HL-60 (cell line): ENCODE measurements around the gene CDC26.

ENCODE experiments used
- POLR2AphosphoS5 ChIP-seq: IDR thresholded peaks from 2 replicates; pipeline ENCODE4 v1.6.1; 2012; ENCODE audit warnings: low read depth
- TF ChIP-seq, protein P1 (sequence below): IDR thresholded peaks from one replicate; pipeline ENCODE4 v1.5.1; 2011; ENCODE audit warnings: low read length, control low read depth, inconsistent platforms; ENCODE audit not compliant: insufficient read depth

DNA sequence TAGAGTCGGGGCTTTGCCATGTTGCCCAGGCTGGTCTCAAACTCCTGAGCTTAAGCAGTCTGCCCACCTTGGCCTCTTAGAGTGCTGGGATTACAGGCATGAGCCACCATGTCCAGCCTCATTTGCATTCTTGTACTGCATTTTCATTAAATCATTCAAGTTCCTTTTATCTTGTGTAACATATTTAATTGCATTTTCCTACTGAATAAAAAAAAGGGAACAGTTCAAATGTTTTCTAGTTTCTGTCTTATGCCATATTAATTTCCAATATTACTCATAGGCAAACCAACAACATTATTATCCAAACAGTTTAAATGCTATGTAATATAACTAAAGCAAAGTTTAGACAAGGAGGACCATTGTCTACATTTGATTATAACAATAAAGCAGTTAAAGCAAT, 47.9 kb downstream of the CDC26 start:
- TF ChIP-seq, protein P1, sequence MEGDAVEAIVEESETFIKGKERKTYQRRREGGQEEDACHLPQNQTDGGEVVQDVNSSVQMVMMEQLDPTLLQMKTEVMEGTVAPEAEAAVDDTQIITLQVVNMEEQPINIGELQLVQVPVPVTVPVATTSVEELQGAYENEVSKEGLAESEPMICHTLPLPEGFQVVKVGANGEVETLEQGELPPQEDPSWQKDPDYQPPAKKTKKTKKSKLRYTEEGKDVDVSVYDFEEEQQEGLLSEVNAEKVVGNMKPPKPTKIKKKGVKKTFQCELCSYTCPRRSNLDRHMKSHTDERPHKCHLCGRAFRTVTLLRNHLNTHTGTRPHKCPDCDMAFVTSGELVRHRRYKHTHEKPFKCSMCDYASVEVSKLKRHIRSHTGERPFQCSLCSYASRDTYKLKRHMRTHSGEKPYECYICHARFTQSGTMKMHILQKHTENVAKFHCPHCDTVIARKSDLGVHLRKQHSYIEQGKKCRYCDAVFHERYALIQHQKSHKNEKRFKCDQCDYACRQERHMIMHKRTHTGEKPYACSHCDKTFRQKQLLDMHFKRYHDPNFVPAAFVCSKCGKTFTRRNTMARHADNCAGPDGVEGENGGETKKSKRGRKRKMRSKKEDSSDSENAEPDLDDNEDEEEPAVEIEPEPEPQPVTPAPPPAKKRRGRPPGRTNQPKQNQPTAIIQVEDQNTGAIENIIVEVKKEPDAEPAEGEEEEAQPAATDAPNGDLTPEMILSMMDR: no peak
- TF ChIP-seq POLR2AphosphoS5: no peak
